Endodermal cell (in vitro differentiated cells): Measurements from ENCODE around the gene RANGAP1. TPM values are rescaled to one million over a fixed set of nuclear protein-coding genes. Genes with fewer than 3 reads are reported as not detected.

Source experiments
- DNase-seq: peaks from one replicate; pipeline ENCODE4 v3.0.0-alpha.2; 2017
- H3K27ac ChIP-seq: 2 replicates; pipeline ENCODE4 v1.5.1; 2013; ENCODE audit warnings: mild to moderate bottlenecking, low read depth, low read length, moderate library complexity
- H3K27me3 ChIP-seq: 2 replicates; pipeline ENCODE4 v1.6.1; 2013; ENCODE audit warnings: mild to moderate bottlenecking, low read length, moderate library complexity; ENCODE audit not compliant: insufficient read depth, control insufficient read depth, poor library complexity, severe bottlenecking
- H3K36me3 ChIP-seq: 2 replicates; pipeline ENCODE4 v1.7.0; 2013; ENCODE audit warnings: mild to moderate bottlenecking, low read length, moderate library complexity; ENCODE audit not compliant: control insufficient read depth, insufficient read depth
- H3K4me1 ChIP-seq: one replicate; pipeline ENCODE4 v1.7.0; 2013; ENCODE audit warnings: low read length; ENCODE audit not compliant: control insufficient read depth, insufficient read depth
- H3K4me3 ChIP-seq: 2 replicates; pipeline ENCODE4 v1.5.1; 2013; ENCODE audit warnings: mild to moderate bottlenecking, low read length, moderate library complexity
- H3K9ac ChIP-seq: 2 replicates; pipeline ENCODE4 v1.6.1; 2013; ENCODE audit warnings: mild to moderate bottlenecking, low read length, moderate library complexity; ENCODE audit not compliant: poor library complexity, severe bottlenecking; ENCODE audit errors: extremely low read depth
- H3K9me3 ChIP-seq: 2 replicates; pipeline ENCODE4 v1.6.1; 2013; ENCODE audit warnings: mild to moderate bottlenecking, low read length, moderate library complexity; ENCODE audit not compliant: control insufficient read depth
- H3K27ac Mint-ChIP-seq: 2 replicates; pipeline ENCODE4 v1.8.0; 2020; ENCODE audit warnings: mixed read lengths
- H3K27me3 Mint-ChIP-seq: 2 replicates; pipeline ENCODE4 v1.8.0; 2021; ENCODE audit warnings: mild to moderate bottlenecking, mixed read lengths; ENCODE audit not compliant: insufficient read depth
- H3K36me3 Mint-ChIP-seq: 2 replicates; pipeline ENCODE4 v1.8.0; 2020; ENCODE audit warnings: low read depth, mixed read lengths
- H3K4me1 Mint-ChIP-seq: 2 replicates; pipeline ENCODE4 v1.8.0; 2020; ENCODE audit warnings: mixed read lengths
- H3K4me3 Mint-ChIP-seq: 2 replicates; pipeline ENCODE4 v1.8.0; 2020; ENCODE audit warnings: mild to moderate bottlenecking, moderate library complexity, mixed read lengths
- H3K9me3 Mint-ChIP-seq: 2 replicates; pipeline ENCODE4 v1.8.0; 2020; ENCODE audit warnings: mild to moderate bottlenecking, mixed read lengths
- WGBS, 2 experiments: methylation state at CpG; one replicate each; pipeline versions ENCODE4 v1.1.5 to v1.1.7; 2013; ENCODE audit warnings: missing lambda C conversion rate in 2 of 2, mixed read lengths in 1 of 2; ENCODE audit not compliant: insufficient coverage in 1 of 2, insufficient read length in 1 of 2; 5-methylcytosine and 5-hydroxymethylcytosine counted together
- total RNA-seq, 2 donors: library from RNA; stranded (reverse); fragmentation: NEBNext Ultra II Directional in 1 of 2; extraction: Animal tissue kit (Norgen Biotek cat#: 25700) in 1 of 2; gene quantifications; 2 replicates in 1 of 2; 3 replicates in 1 of 2; pipeline ENCODE4 v1.2.1, GENCODE V29; 2021
- TF ChIP-seq, protein P1 (sequence below): fragments of 200-600 bp; sonication (generic); conservative IDR thresholded peaks from 2 replicates; pipeline ENCODE4 v1.5.0; 2021; ENCODE audit warnings: antibody characterized with exemption, mild to moderate bottlenecking

Gene RANGAP1
- total RNA-seq, 2 donors from 2014 or later = 95.2 to 122 TPM

DNA sequence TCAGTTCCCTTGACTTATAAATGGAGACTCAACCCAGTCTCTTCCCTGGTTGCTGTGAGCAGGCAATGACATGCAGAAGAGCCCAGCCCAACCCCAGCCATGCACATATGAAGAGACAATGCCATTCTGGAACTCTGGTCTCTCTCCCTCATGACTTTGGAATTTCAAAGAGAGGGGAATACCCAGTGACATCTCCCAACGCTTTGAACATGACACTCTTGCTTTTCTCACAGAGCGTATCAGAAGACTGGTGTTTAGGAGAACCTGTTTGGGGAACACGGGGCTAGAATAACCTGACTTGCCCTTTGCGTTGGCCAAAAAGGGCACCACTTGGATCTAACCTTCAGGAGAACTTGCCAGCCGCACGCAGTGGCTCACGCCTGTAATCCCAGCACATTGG is 12.9 kb downstream of the RANGAP1 start:
- H3K36me3 Mint-ChIP-seq = peaks cover 69% of the 10 kb centered on the region
- DNase-seq = no peak

DNA sequence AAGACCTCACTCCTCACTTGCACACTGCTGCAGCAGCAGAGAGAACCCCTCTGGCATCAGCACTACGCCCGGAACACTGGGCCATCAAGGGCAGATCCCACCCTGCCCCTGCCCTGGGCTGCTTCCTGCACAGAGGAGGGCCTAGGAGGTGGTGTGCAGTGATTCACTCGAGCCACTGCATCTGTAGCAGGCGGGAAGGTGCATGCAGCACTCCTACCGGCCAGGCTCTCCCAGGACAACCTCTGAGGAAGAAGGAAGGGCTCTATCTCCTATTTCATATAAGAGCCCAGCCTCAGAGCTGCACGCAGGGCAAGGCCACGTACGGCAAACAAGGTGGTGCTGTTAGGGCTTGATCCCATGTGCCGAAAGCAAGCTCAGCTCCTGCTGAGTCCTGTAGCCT is 14.2 kb downstream of the RANGAP1 start:
- Histone ChIP-seq H3K9ac (no peak overlapping the region), H3K4me3 (no peak overlapping the region), H3K9me3 (no peaks in the 10 kb centered on the region), H3K4me1 (no peaks in the 10 kb centered on the region), H3K27me3 (no peaks in the 10 kb centered on the region), H3K27ac (no peak overlapping the region), H3K36me3 (peaks cover 77% of the 10 kb centered on the region)
- no peaks in the 10 kb centered on the region for H3K27me3 Mint-ChIP-seq
- DNase-seq = no peak
- H3K27ac Mint-ChIP-seq = no peak overlapping the region
- peaks cover 69% of the 10 kb centered on the region for H3K36me3 Mint-ChIP-seq
- TF ChIP-seq, protein P1, sequence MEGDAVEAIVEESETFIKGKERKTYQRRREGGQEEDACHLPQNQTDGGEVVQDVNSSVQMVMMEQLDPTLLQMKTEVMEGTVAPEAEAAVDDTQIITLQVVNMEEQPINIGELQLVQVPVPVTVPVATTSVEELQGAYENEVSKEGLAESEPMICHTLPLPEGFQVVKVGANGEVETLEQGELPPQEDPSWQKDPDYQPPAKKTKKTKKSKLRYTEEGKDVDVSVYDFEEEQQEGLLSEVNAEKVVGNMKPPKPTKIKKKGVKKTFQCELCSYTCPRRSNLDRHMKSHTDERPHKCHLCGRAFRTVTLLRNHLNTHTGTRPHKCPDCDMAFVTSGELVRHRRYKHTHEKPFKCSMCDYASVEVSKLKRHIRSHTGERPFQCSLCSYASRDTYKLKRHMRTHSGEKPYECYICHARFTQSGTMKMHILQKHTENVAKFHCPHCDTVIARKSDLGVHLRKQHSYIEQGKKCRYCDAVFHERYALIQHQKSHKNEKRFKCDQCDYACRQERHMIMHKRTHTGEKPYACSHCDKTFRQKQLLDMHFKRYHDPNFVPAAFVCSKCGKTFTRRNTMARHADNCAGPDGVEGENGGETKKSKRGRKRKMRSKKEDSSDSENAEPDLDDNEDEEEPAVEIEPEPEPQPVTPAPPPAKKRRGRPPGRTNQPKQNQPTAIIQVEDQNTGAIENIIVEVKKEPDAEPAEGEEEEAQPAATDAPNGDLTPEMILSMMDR = no peak
- H3K4me3 Mint-ChIP-seq = no peak overlapping the region
- no peaks in the 10 kb centered on the region for H3K4me1 Mint-ChIP-seq
- WGBS, 2 experiments = 89 to 98% methylated on average over 6 to 9 of the region's 9 CpGs
- H3K9me3 Mint-ChIP-seq = no peaks in the 10 kb centered on the region

More for the DNA sequence above, 12.9 kb downstream of the RANGAP1 start:
- Histone ChIP-seq H3K4me1 (no peaks in the 10 kb centered on the region), H3K4me3 (no peak overlapping the region), H3K27me3 (no peaks in the 10 kb centered on the region), H3K27ac (no peak overlapping the region), H3K36me3 (peaks cover 76% of the 10 kb centered on the region), H3K9me3 (no peaks in the 10 kb centered on the region), H3K9ac (no peak overlapping the region)
- TF ChIP-seq, protein P1 = no peak
- 97 to 100% methylated on average over 3 to 7 of the region's 7 CpGs for WGBS, 2 experiments
- no peaks in the 10 kb centered on the region for H3K9me3 Mint-ChIP-seq
- no peaks in the 10 kb centered on the region for H3K27me3 Mint-ChIP-seq
- no peaks in the 10 kb centered on the region for H3K4me1 Mint-ChIP-seq
- H3K4me3 Mint-ChIP-seq = no peak overlapping the region
- H3K27ac Mint-ChIP-seq = no peak overlapping the region

DNA sequence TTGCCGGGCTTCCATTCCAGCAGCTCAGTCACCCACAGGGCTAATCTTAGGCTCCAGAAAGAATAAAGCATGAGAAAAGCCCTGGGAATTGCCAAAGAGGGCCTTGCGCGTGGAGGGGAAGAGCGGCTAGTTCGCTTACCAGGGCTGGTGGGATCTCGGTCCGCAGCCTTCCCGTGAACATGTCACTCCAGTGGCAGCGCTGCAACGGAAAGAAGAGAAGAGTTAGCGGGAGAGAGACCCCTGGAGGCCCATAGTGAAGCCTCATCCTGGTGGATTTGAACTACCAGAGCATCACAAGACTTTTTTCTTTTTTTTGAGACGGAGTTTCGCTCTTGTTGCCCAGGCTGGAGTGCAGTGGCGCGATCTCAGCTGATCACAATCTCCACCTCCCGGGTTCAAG is 18.0 kb downstream of the RANGAP1 start:
- Mint-ChIP-seq H3K4me1 (no peaks in the 10 kb centered on the region), H3K4me3 (no peak overlapping the region), H3K27ac (no peak overlapping the region), H3K27me3 (no peaks in the 10 kb centered on the region), H3K36me3 (peaks cover 73% of the 10 kb centered on the region), H3K9me3 (no peaks in the 10 kb centered on the region)
- Histone ChIP-seq H3K36me3 (peaks cover 74% of the 10 kb centered on the region), H3K9ac (no peak overlapping the region), H3K4me3 (no peak overlapping the region), H3K27me3 (no peaks in the 10 kb centered on the region), H3K4me1 (no peaks in the 10 kb centered on the region), H3K27ac (no peak overlapping the region), H3K9me3 (no peaks in the 10 kb centered on the region)
- 97% methylated on average over 16 of the region's 16 CpGs for WGBS, 2 experiments
- no peak for DNase-seq
- TF ChIP-seq, protein P1 = peak; percentile 30
